Stimulated activated CD4-positive, alpha-beta T cell treated with anti-CD3 and anti-CD28 coated beads, Interleukin-1b, Interleukin-23, amount 100 ng/mL, for 4 hours (primary cell): ENCODE results near the gene MAP7D2.
"Not testable (repeated sequence)": the region's sequence is repeated elsewhere in the genome, so short reads cannot be mapped to it uniquely, and the experiment has no call there.

Experiments
- DNase-seq, 2 donors: peaks; one replicate each; pipeline ENCODE4 v3.0.0-alpha.2; 2020; ENCODE audit warnings: low read depth in 2 of 2

The MAP7D2 gene

GRCh38 chrX:20116577-20117240 lies at the start of gene MAP7D2:
Gene MAP7D2, minus strand, starts transcription at chrX:20116907. Its CDS starts 28 bp downstream, at chrX:20116879.
- DNase-seq, result no peak

- not testable (repeated sequence) for DNase-seq
Measured at GRCh38 chrX:20162516-20162915, 45.8 kb upstream of the MAP7D2 start.

- DNase-seq, result no peak
Measured at GRCh38 chrX:20159797-20160385, 43.2 kb upstream of the MAP7D2 start.

- DNase-seq, result no peak
Measured at GRCh38 chrX:20151689-20152088, 35.0 kb upstream of the MAP7D2 start.

- DNase-seq, result no peak
Measured at GRCh38 chrX:20149326-20149725, 32.6 kb upstream of the MAP7D2 start.

- no peak for DNase-seq
Measured at GRCh38 chrX:20147561-20147960, 30.9 kb upstream of the MAP7D2 start.

GRCh38 chrX:20144491-20144890 lies 27.8 kb upstream of the MAP7D2 start:
- DNase-seq, result no peak

GRCh38 chrX:20143561-20143960 lies 26.9 kb upstream of the MAP7D2 start:
- DNase-seq, result no peak

- DNase-seq, result no peak
Measured at GRCh38 chrX:20143111-20143510, 26.4 kb upstream of the MAP7D2 start.

- peak; percentile 86 to 98 for DNase-seq
Measured at GRCh38 chrX:20141281-20142220, 24.8 kb upstream of the MAP7D2 start, which contains the start of gene EIF1AX. Gene EIF1AX, minus strand, starts transcription at chrX:20141838. Its CDS starts 198 bp downstream, at chrX:20141640.

- no peak for DNase-seq
Measured at GRCh38 chrX:20140420-20140819, 23.7 kb upstream of the MAP7D2 start.

- DNase-seq, result no peak
Measured at GRCh38 chrX:20139966-20140365, 23.3 kb upstream of the MAP7D2 start.

- DNase-seq, result no peak
Measured at GRCh38 chrX:20135944-20136343, 19.2 kb upstream of the MAP7D2 start.

- DNase-seq, result no peak
Measured at GRCh38 chrX:20132666-20133065, 16.0 kb upstream of the MAP7D2 start.

- DNase-seq, result no peak
Measured at GRCh38 chrX:20130357-20130756, 13.7 kb upstream of the MAP7D2 start.

- no peak for DNase-seq
Measured at GRCh38 chrX:20129547-20129946, 12.8 kb upstream of the MAP7D2 start.

- no peak for DNase-seq
Measured at GRCh38 chrX:20128670-20129069, 12.0 kb upstream of the MAP7D2 start.

GRCh38 chrX:20127440-20127839 lies 10.7 kb upstream of the MAP7D2 start:
- not testable (repeated sequence) for DNase-seq

GRCh38 chrX:20126833-20127232 lies 10.1 kb upstream of the MAP7D2 start:
- DNase-seq, result not testable (repeated sequence)

GRCh38 chrX:20124964-20125363 lies 8.3 kb upstream of the MAP7D2 start:
- no peak for DNase-seq

- no peak for DNase-seq
Measured at GRCh38 chrX:20118065-20118824, 1.5 kb upstream of the MAP7D2 start.
